ENCODE measurements around the gene GPR52.

- TF ChIP-seq, protein P1, sequence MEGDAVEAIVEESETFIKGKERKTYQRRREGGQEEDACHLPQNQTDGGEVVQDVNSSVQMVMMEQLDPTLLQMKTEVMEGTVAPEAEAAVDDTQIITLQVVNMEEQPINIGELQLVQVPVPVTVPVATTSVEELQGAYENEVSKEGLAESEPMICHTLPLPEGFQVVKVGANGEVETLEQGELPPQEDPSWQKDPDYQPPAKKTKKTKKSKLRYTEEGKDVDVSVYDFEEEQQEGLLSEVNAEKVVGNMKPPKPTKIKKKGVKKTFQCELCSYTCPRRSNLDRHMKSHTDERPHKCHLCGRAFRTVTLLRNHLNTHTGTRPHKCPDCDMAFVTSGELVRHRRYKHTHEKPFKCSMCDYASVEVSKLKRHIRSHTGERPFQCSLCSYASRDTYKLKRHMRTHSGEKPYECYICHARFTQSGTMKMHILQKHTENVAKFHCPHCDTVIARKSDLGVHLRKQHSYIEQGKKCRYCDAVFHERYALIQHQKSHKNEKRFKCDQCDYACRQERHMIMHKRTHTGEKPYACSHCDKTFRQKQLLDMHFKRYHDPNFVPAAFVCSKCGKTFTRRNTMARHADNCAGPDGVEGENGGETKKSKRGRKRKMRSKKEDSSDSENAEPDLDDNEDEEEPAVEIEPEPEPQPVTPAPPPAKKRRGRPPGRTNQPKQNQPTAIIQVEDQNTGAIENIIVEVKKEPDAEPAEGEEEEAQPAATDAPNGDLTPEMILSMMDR (IDR thresholded peaks at IDR 0.05; ENCODE audit: low read depth, low read length, poor library complexity, severe bottlenecking) = no peak
- no peak for TF ChIP-seq EZH2phosphoT487 (IDR thresholded peaks at IDR 0.05; ENCODE audit: borderline replicate concordance, low read length)
These were observed 21.6 kb upstream of the GPR52 start for GRCh38 chr1:174426153-174426552.

Data from DOHH2 (cell line).